Measurements from ENCODE around the gene ARMC5.
"Not testable (repeated sequence)": the region's sequence is repeated elsewhere in the genome, so short reads cannot be mapped to it uniquely, and the experiment has no call there.

- TF ChIP-seq REST (IDR thresholded peaks at IDR 0.05; ENCODE audit: low read depth); EZH2 (IDR thresholded peaks at IDR 0.05); SP1 (IDR thresholded peaks at IDR 0.05; ENCODE audit: low read depth); POLR2A (IDR thresholded peaks at IDR 0.05; ENCODE audit: borderline replicate concordance, extremely low read depth, insufficient read depth, insufficient read length); EZH2phosphoT487 (IDR thresholded peaks at IDR 0.05; ENCODE audit: borderline replicate concordance); SIN3A (IDR thresholded peaks at IDR 0.05; ENCODE audit: low read depth); YY1 (IDR thresholded peaks at IDR 0.05; ENCODE audit: extremely low read depth, insufficient replicate concordance, low read depth, low read length); POLR2AphosphoS5 (IDR thresholded peaks at IDR 0.05; ENCODE audit: low read depth, low read length): not testable (repeated sequence)
- TF ChIP-seq, protein P1, sequence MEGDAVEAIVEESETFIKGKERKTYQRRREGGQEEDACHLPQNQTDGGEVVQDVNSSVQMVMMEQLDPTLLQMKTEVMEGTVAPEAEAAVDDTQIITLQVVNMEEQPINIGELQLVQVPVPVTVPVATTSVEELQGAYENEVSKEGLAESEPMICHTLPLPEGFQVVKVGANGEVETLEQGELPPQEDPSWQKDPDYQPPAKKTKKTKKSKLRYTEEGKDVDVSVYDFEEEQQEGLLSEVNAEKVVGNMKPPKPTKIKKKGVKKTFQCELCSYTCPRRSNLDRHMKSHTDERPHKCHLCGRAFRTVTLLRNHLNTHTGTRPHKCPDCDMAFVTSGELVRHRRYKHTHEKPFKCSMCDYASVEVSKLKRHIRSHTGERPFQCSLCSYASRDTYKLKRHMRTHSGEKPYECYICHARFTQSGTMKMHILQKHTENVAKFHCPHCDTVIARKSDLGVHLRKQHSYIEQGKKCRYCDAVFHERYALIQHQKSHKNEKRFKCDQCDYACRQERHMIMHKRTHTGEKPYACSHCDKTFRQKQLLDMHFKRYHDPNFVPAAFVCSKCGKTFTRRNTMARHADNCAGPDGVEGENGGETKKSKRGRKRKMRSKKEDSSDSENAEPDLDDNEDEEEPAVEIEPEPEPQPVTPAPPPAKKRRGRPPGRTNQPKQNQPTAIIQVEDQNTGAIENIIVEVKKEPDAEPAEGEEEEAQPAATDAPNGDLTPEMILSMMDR (IDR thresholded peaks at IDR 0.05 in 2 of 3, conservative IDR thresholded peaks at IDR 0.05 in 1 of 3; ENCODE audit: borderline replicate concordance in 1 of 3, insufficient read depth in 1 of 3, low read depth in 2 of 3, low read length in 2 of 3) = not testable (repeated sequence)
- TF ChIP-seq, protein P2, sequence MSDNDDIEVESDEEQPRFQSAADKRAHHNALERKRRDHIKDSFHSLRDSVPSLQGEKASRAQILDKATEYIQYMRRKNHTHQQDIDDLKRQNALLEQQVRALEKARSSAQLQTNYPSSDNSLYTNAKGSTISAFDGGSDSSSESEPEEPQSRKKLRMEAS (IDR thresholded peaks at IDR 0.05) = not testable (repeated sequence)
These were observed 42.3 kb upstream of the ARMC5 start for GRCh38 chr16:31417036-31417435.

Measured in HCT116 (cell line).